Measurements from ENCODE around the gene INTS13.
"Not testable (repeated sequence)": the region's sequence is repeated elsewhere in the genome, so short reads cannot be mapped to it uniquely, and the experiment has no call there.

Gene INTS13, protein sequence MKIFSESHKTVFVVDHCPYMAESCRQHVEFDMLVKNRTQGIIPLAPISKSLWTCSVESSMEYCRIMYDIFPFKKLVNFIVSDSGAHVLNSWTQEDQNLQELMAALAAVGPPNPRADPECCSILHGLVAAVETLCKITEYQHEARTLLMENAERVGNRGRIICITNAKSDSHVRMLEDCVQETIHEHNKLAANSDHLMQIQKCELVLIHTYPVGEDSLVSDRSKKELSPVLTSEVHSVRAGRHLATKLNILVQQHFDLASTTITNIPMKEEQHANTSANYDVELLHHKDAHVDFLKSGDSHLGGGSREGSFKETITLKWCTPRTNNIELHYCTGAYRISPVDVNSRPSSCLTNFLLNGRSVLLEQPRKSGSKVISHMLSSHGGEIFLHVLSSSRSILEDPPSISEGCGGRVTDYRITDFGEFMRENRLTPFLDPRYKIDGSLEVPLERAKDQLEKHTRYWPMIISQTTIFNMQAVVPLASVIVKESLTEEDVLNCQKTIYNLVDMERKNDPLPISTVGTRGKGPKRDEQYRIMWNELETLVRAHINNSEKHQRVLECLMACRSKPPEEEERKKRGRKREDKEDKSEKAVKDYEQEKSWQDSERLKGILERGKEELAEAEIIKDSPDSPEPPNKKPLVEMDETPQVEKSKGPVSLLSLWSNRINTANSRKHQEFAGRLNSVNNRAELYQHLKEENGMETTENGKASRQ

DNA sequence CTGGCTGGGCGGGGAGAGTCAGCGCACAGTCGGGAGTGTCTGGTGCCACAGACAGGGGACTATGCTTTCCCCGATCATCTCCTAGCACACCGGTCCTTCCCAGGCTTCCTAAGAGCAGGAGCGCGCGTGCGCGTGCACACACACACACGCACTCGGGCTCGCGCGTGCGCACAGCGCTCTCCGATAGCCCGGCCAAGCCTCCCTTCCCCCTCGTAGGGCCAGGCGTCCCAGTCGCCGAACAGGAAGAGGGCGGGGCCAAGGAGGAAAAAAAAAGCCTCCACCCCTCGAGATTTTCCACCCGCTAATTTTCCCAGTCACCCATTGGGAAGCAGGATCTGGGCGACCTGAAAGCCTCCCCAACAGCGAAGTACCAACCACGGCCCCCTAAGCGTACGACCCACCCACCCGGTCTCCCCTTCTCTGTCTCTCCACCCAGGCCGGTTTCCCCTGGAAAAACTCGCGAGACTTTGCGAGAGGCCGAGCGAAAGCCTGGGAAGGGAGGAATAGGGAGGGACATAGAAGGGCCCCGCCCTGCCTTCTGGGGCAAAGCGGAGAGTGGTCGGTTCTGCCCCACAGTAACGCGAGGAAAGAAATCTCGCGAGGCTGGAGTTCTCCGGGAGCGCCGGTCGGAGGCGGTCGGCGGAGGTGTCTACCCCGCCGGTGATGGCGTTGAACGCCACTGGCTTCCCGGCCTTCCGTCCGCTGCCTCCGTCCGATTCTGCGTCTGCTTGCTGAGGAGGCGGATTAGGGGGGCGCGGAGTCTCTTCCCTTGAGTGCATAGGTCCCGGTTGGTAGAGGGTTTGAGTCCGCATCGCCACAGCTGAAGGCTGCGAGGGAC is at the start of gene INTS13, which contains the start of gene FGFR1OP2:
TSS of gene INTS13 (minus strand) at position 119 of the 838 bp plus-strand sequence. CDS start 1,178 bp downstream, outside the sequence.
TSS of gene FGFR1OP2 (plus strand) at position 608 of the 838 bp plus-strand sequence. CDS start 15,689 bp downstream, outside the sequence.
- DNase-seq (ENCODE audit: low spot score), result peak; percentile 82

DNA sequence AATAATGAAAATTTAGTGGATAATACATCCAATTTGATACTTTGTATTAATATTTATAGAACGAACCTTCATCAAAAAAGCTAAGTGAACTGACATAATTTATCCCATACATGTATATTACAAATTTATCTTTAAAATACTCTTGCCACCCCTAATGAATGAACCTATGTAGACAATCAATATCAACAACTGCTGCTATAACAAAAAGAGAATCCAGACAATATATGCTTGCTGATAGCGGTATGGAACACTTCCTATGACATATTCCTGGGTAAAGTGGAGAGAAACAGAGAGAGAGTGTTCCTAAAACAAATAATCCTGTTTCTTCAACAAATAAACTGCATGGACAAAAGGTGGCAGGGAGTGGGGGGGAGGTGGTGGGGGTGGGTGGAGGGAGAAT is 45.1 kb upstream of the INTS13 start:
- DNase-seq (ENCODE audit: low spot score), result no peak

DNA sequence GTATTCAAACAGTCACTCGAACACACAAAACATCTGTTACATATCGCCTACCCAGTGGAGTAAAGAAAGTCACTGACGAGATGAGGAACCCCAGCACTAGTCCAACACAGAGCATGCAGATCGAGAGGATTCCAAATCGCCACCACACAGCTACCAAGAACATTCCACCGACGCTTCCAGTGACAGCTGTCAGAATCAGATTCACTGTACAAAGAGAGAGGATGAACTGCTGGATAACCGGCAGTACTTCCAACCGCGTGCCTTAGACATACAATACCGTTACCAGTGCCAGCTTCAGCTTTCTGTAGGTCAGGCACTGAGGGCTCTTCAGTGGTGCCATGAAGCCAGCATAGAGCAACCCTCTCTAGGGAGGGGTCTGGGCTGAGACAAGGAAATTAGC is 42.0 kb upstream of the INTS13 start:
- no peak for DNase-seq (ENCODE audit: low spot score)

DNA sequence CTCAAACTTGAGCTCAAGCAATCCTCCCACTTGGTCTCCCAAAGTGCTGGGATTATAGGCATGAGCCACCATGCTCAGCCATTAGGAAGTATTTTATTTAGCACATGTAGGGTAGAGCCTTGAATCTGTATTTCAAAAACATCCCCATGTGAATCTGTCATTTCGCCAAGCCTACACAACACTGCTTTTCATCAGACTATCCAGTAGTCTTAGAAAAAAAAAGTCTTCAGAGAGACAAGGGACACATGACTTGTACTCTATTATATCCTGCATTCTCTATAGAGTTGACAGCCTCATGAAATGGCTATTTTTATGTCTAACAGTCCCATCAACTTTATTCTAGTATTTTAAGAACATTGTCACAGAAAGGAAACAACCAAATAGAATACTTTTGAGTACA is 41.0 kb upstream of the INTS13 start:
- no peak for DNase-seq (ENCODE audit: low spot score)

DNA sequence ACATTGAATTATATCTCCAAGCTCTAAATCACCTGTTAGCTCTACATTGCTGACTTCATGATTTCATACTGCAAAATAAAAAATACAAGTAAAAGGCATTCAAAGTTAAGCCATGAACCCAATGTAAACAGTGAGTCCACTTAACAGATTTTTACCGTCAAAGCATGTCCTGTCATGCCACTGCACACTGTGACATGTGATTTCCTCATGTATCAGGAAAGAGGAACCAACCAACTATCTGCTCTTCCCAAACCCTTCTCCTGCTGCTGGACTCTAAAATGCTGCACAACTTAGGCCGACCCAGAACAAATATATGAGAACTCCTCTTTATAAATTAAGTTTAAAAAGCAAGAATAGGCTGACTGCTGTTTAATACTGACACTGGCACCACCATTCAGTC is 38.9 kb upstream of the INTS13 start:
- DNase-seq (ENCODE audit: low spot score), result no peak

DNA sequence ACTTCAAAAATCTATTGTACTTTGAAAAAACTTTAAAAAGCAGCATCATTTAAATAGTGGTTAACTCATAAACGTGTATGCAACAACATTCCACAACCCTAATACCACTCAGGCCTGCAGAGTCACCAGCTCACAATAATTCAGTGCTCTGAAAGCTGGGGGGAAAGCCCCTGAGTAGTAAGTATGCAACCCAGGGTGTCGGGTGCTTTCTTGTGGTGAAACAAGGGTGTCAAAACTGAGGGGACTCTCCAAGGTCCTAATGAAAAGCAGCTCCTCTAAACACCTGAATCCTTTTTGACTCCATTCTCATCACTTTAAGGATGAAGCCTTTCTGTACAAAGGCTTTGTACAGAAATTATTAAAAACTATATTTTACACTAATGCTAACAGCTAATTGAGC is 34.2 kb upstream of the INTS13 start:
- DNase-seq (ENCODE audit: low spot score), result no peak

DNA sequence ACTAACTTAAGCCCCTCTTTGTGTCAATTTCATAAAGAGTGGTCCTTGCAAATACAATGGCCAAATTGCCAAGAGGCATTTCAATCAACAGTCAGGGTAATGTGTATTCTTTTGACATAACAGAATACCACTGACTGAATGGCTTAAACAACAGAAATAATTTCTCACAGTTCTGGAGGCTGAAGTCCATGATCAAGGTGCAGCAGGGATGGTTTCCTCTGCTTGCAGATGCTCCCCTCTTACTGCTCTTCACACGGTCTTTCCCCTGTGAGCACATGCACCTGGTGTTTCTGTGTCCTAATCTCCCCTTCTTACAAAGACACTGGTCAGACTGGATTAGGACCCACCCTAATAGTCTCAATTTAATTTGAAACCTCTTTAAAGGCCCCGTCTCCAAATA is 32.4 kb upstream of the INTS13 start:
- no peak for DNase-seq (ENCODE audit: low spot score)

DNA sequence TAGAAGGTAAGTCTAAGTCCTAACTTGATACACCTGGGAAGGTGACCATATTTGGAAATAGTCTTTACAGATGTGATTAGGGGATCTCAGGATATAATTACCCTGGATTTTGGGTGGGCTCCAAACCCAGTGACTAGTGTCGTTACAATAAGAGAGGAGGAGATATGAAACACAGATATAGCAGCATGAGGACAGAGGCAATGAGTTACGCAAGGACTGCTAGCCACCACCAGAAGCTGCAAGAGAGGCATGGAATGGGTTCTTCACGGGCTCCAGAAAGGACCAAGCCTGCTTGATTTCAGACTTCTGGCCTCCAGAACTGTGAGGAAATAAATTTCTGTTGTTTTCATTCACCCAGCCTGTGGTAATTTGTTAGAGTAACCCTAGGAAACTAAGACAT is 29.1 kb upstream of the INTS13 start:
- no peak for DNase-seq (ENCODE audit: low spot score)

DNA sequence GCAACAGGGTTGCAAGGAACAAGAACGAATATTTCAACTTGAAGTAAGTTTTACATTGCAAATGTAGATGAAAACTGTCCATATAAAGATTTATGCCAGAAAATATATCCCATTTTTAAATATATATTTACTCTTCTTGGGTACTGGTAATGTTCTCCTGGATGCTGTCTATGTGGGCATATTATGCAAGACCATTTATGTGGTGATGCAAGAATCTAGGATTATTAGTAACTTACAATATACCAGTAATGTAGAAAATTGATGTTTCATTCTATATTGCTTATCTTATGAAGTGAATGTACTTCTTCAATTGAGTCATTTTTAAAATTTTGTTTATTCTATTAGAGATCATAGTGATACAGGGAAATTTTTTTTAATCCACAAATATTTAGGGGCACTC is 25.6 kb upstream of the INTS13 start:
- DNase-seq (ENCODE audit: low spot score), result no peak

DNA sequence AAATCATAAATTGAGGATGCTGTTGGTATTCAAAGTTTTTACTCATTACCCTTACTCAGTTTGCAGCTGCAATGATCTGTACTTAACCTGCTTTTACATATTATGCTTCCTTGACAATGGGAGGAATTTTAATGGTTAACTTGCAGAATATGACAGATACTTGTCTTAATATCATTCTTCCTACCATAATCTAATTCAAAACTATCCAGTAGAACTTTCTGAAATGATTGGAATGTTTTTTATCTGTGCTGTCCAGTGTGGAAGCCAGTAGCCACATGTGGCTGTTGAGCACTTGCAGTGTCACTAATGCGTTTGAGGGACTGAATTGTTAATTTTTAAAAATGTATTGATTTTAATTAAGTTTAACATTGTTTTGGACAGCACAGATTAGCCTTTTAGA is 24.0 kb upstream of the INTS13 start:
- no peak for DNase-seq (ENCODE audit: low spot score)

DNA sequence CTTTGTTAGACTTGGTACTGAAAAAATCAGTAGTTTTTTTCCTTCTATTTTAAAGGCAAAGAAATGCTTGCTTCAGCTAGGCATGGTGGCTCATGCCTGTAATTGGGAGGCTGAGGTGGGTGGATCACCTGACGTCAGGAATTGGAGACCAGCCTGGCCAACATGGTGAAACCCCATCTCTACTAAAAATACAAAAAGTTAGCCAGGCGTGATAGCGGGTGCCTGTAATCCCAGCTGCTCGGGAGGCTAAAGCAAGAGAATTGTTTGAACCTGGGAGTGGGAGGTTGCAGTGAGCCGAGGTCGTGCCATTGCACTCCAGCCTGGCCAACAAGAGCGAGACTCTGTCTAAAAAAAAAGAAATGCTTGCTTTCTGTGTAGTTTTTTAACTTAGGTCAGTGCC is 23.6 kb upstream of the INTS13 start:
- not testable (repeated sequence) for DNase-seq (ENCODE audit: low spot score)

DNA sequence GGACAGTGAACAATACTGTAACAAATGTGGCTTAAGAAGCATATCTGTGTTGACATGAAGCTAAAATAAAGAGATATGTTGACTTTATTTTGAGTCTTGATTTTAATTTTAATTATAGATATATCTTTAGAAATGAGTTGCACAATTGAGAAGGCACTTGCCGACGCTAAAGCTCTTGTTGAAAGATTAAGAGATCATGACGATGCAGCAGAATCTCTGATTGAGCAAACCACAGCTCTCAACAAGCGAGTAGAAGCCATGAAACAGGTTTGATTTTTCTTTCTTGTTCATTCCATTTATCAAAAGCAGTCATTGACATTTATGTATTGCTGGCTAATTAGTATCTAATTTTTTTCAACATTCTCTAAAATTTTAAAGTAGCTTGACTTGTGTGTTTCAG is 16.2 kb upstream of the INTS13 start:
- no peak for DNase-seq (ENCODE audit: low spot score)

DNA sequence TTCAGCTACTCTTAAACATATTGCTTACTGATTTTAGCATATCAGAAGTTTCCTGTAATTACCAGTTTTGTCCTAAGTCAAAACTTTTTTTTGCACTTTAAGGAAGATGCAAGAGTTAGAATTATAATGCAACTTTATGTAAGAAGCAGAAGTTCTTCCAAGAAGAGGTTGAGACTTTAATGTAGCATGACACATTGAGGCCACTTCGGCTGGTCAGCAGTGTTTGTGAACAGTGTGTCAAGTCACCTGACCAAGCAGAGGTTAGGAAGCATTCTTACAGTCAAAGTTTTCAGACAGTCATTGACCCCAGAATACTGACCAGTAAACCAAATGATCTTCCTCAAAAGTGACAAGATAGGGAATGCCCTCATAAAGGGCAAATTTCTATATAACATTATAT is 15.7 kb upstream of the INTS13 start:
- no peak for DNase-seq (ENCODE audit: low spot score)

DNA sequence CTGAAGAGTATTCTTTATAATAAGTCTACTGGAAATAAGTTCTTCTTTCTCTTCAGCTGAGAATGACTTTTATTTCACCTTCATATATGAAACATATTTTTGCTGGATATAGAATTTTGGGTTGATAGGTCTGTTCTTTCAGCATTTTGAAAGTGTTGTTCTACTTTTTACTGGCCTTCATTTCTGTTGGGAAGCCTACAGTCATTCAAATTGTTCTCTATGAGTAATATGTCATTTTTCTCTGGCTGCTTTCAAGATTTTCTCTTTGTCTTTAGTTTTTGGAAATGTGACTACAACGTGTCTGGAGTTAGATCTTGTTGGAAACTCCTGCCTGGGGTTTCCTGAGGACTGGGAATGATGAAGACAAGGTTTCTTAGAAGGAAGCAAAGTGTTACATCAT is 10.5 kb upstream of the INTS13 start:
- DNase-seq (ENCODE audit: low spot score), result no peak

DNA sequence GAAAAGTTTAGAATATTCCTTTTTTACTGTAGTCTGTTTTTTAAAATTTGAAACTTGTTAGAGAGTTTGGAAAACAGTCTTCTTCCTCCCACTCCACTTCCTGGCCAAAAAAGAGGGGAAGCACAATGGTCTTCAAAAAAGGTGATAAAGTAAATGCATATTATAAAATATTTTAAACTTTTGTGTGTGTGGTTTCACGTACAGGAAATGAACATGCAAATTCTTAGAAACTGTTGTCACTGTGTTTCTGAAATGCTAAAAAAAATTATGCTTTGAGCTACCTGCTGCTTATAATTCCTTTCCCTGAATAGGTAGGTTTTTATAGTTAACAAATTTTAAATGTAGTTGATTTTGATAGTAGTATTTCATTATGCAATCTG is 3.4 kb upstream of the INTS13 start:
- DNase-seq (ENCODE audit: low spot score), result no peak

DNA sequence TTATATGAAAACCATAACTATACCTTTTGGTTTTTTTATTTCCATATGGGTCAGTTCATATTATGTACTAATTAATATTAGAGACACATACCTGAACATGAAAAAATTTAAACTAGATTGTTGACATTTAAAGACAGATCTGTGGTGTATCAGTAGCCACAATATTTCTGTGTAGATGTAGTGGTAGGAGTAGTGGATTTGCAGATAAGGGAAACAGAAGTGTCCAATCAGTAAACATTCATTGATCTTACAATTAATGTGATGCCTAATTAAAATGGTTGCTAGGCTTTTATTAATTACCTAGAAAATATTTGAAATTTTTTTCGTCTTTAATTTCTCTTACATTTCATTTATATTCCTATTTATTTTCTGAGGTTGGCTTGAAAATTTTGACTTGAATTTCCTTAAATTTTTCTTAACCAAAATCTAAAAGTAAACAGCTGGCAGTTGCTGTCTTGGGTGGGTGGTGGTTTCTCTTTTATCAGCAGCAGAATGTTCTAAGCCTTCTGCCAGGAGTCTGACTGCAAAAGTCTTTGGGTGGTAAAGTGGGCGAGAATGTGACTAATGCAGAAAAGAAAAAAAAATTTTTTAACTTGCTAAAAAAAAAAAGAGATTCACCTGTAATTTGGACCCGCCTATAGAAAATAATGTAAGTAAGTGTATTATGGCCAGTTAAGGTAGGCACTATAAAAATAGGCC is 2.9 kb upstream of the INTS13 start:
- no peak for DNase-seq (ENCODE audit: low spot score)

DNA sequence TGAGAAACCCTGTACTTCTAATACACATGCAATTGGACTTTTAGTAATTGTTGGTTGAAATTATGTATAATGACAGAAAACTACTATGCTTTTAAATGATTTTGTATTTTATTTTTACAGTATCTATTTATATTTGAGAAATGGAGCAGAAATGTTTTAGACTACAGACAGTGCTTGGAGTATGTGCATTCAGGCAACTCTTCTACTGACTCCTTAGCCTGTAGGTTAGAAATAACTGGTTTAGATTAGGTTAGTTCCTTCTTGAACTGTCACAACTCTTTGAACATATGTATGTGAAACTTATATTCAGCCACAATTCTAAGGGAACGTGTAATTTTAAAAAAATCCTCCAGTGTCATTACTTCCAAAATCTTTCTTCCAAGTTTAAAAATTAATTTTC is 2.2 kb upstream of the INTS13 start:
- no peak for DNase-seq (ENCODE audit: low spot score)

DNA sequence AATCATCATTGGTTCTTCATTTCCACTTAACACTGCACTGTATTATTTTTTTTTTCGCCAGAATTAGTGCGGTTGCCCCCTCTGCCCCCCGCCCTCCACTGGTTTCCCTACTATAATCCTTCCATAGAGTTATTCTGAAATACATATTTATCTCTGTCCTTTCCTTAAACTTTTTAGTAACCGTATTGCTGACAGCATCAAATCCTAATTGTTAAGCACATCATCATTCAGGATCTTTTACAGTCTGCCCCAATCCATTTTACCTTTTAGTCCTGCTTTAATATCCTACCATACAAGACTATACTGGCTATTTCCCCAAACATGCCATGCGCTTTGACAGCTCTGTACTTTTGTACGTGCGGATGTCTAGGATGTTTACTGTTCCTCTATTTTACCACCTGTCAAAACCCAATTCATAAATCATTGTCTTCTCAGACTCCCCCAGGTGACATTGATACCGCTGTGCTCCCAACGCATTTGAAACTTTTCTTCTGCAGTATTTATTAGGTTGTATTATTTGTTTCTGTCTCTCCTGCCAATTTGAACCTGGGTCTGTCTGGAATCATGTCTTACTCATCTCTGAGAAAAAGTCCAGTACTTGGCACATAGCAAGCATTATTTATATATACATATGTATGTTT is 1.5 kb upstream of the INTS13 start:
- peak; percentile 8 for DNase-seq (ENCODE audit: low spot score)

DNA sequence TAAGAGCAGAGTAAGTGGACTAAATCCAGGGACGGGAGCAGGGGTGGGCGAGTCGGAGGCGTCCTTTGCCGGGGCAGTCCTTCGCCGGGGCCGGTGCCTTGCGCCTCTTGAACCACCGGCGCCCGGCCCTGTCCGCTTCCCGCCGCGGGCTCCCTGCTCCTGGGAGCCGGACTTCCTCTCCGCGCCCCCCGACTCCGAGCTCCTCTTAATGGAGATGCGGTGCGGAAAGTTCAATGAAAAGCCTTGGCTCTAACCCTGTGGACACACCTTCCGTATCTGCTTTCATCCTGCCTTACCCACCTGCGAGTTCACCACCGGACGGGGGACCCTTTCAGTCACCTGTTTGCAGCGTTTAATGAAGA is 901 bp upstream of the INTS13 start:
- DNase-seq (ENCODE audit: low spot score), result peak; percentile 20

DNA sequence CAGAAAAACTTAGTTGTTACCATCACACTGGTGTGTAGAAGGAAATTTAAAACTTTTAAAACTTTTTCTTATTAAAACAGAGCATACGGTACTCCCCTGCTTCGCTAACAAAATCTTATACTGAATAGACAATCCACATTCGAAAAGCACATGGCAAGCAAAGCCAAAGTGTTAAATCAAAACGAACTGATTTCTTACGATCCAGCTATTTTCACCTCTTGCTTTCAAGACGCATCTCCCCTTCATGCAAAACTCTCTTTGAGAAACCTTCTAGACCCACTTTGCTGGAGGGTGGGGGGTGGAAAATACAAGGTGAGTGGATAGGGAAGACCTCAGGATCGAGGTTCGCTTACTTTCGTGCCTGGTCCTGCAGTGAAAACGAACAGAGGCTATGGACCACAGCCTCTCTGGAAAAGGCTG is 328 bp downstream of the INTS13 start:
- DNase-seq (ENCODE audit: low spot score), result no peak
